ENCODE data around the gene USP21. TPM values are rescaled to one million over a fixed set of nuclear protein-coding genes. Genes with fewer than 3 reads are reported as not detected.

USP21 gene
- total and polyA plus RNA-seq, 2 of the 8 experiments (the other 6 are each of a cell fraction or from before 2014, with no cell fraction given) = 23.9 to 36.3 TPM

GRCh38 chr1:161165742-161166668 lies 6.7 kb downstream of the USP21 start, which contains the start of gene PPOX:
Gene PPOX (plus strand): TSS chr1:161166426. CDS start chr1:161166848, 422 bp downstream.
- Histone ChIP-seq H3K36me3 (ENCODE audit: control insufficient read depth in 2 of 4, insufficient read depth in 4 of 4, low read length in 3 of 4) (peaks cover 3 to 14% (median 10%) of the 10 kb centered on the region in 4 experiments; a peak in 6 of 8 replicates), H2AK5ac (ENCODE audit: low read depth, low read length) (no peak within 1 kb of the TSS), H3K27me3 (replicated peaks in 1 of 4; ENCODE audit: control insufficient read depth in 3 of 4, extremely low read depth in 1 of 4, insufficient read depth in 3 of 4, low read length in 3 of 4) (no peaks in the 10 kb centered on the region)
- TF ChIP-seq HDAC2 (IDR thresholded peaks at IDR 0.05; ENCODE audit: borderline replicate concordance in 1 of 2, low read depth in 2 of 2, low read length in 2 of 2) = no peak
- no peak for TF ChIP-seq CBX8 (IDR thresholded peaks at IDR 0.05; ENCODE audit: borderline replicate concordance, low read depth, low read length)
- no peak for TF ChIP-seq RFX5 (IDR thresholded peaks at IDR 0.05; ENCODE audit: borderline replicate concordance, low read depth, low read length)
- no peak for TF ChIP-seq TEAD4 (IDR thresholded peaks at IDR 0.05; ENCODE audit: low read depth, low read length)
- no peak for TF ChIP-seq KDM4A (IDR thresholded peaks at IDR 0.05; ENCODE audit: low read depth, low read length, severe bottlenecking)
- no peak for TF ChIP-seq NANOG (IDR thresholded peaks at IDR 0.05; ENCODE audit: insufficient read depth, low read depth, low read length, poor library complexity, severe bottlenecking)
- peak; percentile 76 for TF ChIP-seq ASH2L (IDR thresholded peaks at IDR 0.05; ENCODE audit: low read length)

More at GRCh38 chr1:161165742-161166668, 6.7 kb downstream of the USP21 start, which contains the start of gene PPOX:
- peak within 1 kb of the TSS; percentile 43 to 69 (median 58) for H3K9ac ChIP-seq (replicated peaks in 1 of 4; ENCODE audit: extremely low read depth in 1 of 4, low read depth in 3 of 4, low read length in 3 of 4)
- no peak within 1 kb of the TSS for H2BK20ac ChIP-seq (ENCODE audit: low read length)
- POLR2A ChIA-PET (ENCODE audit: partially characterized antibody) = interaction anchor here (1.1 to 4.7 kb wide), 9 partner anchors 8 to 45 kb away, joined by 3 to 51 read pairs (median 12); partner anchors contain the start of genes ADAMTS4, B4GALT3, DEDD and NDUFS2
- 1% methylated on average over 52 of the region's 54 CpGs; no CpG with 5 or more reads in 1 of the 2 experiments for WGBS, 2 experiments (ENCODE audit: extremely low coverage in 1 of 2, insufficient coverage in 1 of 2, insufficient read length in 1 of 2, insufficient replicate concordance in 2 of 2, low coverage in 1 of 2, low lambda C conversion rate in 2 of 2, missing lambda C conversion rate in 1 of 2)
- H3K79me2 ChIP-seq (ENCODE audit: control insufficient read depth in 1 of 2, insufficient read depth in 2 of 2, low read length in 2 of 2) = no peaks in the 10 kb centered on the region
- DNase-seq (ENCODE audit: low read depth in 1 of 2, low spot score in 2 of 2) = peak; percentile 90 to 94
- no peaks in the 10 kb centered on the region for H3K9me3 ChIP-seq (ENCODE audit: insufficient read depth in 2 of 2, low read depth in 1 of 2, low read length in 1 of 2)
- H3K4me3 ChIP-seq (ENCODE audit: extremely low read depth in 1 of 4, insufficient read depth in 2 of 4, low read depth in 3 of 4, low read length in 4 of 4) = peak within 1 kb of the TSS; percentile 64 to 87 (median 82)
- peak within 1 kb of the TSS; percentile 20 for H4K5ac ChIP-seq (ENCODE audit: insufficient read length, low read depth, low read length)
- peak within 1 kb of the TSS; percentile 66 to 92 for H3K4me2 ChIP-seq (ENCODE audit: insufficient read depth in 1 of 2, low read depth in 2 of 2, low read length in 2 of 2)
- peak within 1 kb of the TSS; percentile 72; the same call in 1 of the 2 replicates for H2BK15ac ChIP-seq (ENCODE audit: low read length)
- CTCF ChIA-PET (ENCODE audit: partially characterized antibody) = interaction anchor here (0.5 to 5.3 kb wide), 30 partner anchors 10 to 1192 kb away, joined by 3 to 32 read pairs (median 4); partner anchors contain the start of genes ADAMTS4, B4GALT3, DEDD and KLHDC9
- peak within 1 kb of the TSS; percentile 62; the same call in 1 of the 2 replicates for H2AFZ ChIP-seq (ENCODE audit: low read length)
- H3K14ac ChIP-seq (ENCODE audit: insufficient read length) = no peak within 1 kb of the TSS
- H3K4ac ChIP-seq (replicated peaks; ENCODE audit: insufficient read length, low read depth, low read length) = peak within 1 kb of the TSS; percentile 22
- peak within 1 kb of the TSS; percentile 3; the same call in 1 of the 2 replicates for H2BK5ac ChIP-seq (ENCODE audit: low read depth, low read length)
- no peak within 1 kb of the TSS for H3K18ac ChIP-seq (ENCODE audit: extremely low read depth, low read length)
- H3K4me1 ChIP-seq (replicated peaks in 1 of 4; ENCODE audit: control insufficient read depth in 3 of 4, insufficient read depth in 4 of 4, low read length in 3 of 4) = peaks cover 0 to 7% (median 5%) of the 10 kb centered on the region in 4 experiments; a peak in 4 of 7 replicates
- peak within 1 kb of the TSS; percentile 41 for H4K8ac ChIP-seq (ENCODE audit: extremely low read depth, insufficient read depth, low read length)
- peak within 1 kb of the TSS; percentile 9 for H3K56ac ChIP-seq (replicated peaks; ENCODE audit: insufficient read length, low read depth, low read length)
- no peaks in the 10 kb centered on the region; the same call in 1 of the 2 replicates for H3K79me1 ChIP-seq (ENCODE audit: low read depth, low read length)
- H3K23ac ChIP-seq (ENCODE audit: insufficient read length) = no peak within 1 kb of the TSS
- H3K23me2 ChIP-seq (ENCODE audit: low read depth, low read length) = peaks cover 11% of the 10 kb centered on the region; the same call in 1 of the 2 replicates
- no peaks in the 10 kb centered on the region for H4K20me1 ChIP-seq (replicated peaks in 1 of 2; ENCODE audit: control insufficient read depth in 1 of 2, insufficient read depth in 2 of 2, low read length in 2 of 2)
- no peak within 1 kb of the TSS for H2BK120ac ChIP-seq (replicated peaks; ENCODE audit: low read depth, low read length)
- H2BK12ac ChIP-seq (ENCODE audit: low read depth, low read length) = no peak within 1 kb of the TSS
- peak within 1 kb of the TSS; percentile 67 for H4K91ac ChIP-seq (replicated peaks; ENCODE audit: insufficient read length, low read length)
- peak; percentile 82 for FAIRE-seq
- peak within 1 kb of the TSS; percentile 47 for H3K27ac ChIP-seq (ENCODE audit: low read depth, low read length)
